Kidney (tissue), 14 donors: ENCODE measurements around the gene PUM1. TPM values are rescaled to one million over a fixed set of nuclear protein-coding genes. Genes with fewer than 3 reads are reported as not detected.

ENCODE experiments used
- DNase-seq, 5 donors: peaks; one replicate each; pipeline ENCODE4 v3.0.0-alpha.2; 2013 to 2020
- FAIRE-seq: peaks from 2 replicates; lab custom pipeline; 2012; peaks lifted over from hg19 to GRCh38; lab: Jason Lieb, UNC
- H3K27ac ChIP-seq, 2 donors: one replicate each; pipeline ENCODE4 v1.7.0; 2013; ENCODE audit warnings: low read depth in 2 of 2, low read length in 2 of 2, inconsistent platforms in 1 of 2
- H3K27me3 ChIP-seq: one replicate; pipeline ENCODE4 v1.7.1; 2013; ENCODE audit warnings: low read length, inconsistent platforms; ENCODE audit not compliant: control insufficient read depth, insufficient read depth
- H3K36me3 ChIP-seq, 3 donors: one replicate each; pipeline versions ENCODE4 v1.7.0 to v1.7.1; 2013; ENCODE audit warnings: low read length in 3 of 3, control low read depth in 1 of 3, inconsistent platforms in 1 of 3; ENCODE audit not compliant: insufficient read depth in 3 of 3, control insufficient read depth in 2 of 3
- H3K4me1 ChIP-seq, 3 donors: one replicate each; pipeline versions ENCODE4 v1.7.0 to v1.7.1; 2013; ENCODE audit warnings: low read length in 3 of 3, inconsistent platforms in 1 of 3, low read depth in 1 of 3; ENCODE audit not compliant: control insufficient read depth in 2 of 3, insufficient read depth in 2 of 3
- H3K4me3 ChIP-seq, 3 donors: one replicate each; pipeline versions ENCODE4 v1.7.0 to v1.8.1; 2013; ENCODE audit warnings: low read length in 3 of 3, control low read depth in 1 of 3, inconsistent platforms in 1 of 3
- H3K9ac ChIP-seq, 3 donors: one replicate each; pipeline versions ENCODE4 v1.7.0 to v1.7.1; 2013; ENCODE audit warnings: low read length in 3 of 3, control low read depth in 1 of 3, inconsistent platforms in 1 of 3
- H3K9me3 ChIP-seq, 3 donors: one replicate each; pipeline versions ENCODE4 v1.7.0 to v1.7.1; 2013; ENCODE audit warnings: low read length in 3 of 3, control low read depth in 1 of 3, inconsistent platforms in 1 of 3; ENCODE audit not compliant: control insufficient read depth in 2 of 3, insufficient read depth in 1 of 3
- CTCF ChIP-seq: IDR thresholded peaks from 3 replicates; pipeline ENCODE4 v1.5.1; 2012; ENCODE audit warnings: mild to moderate bottlenecking, moderate library complexity, borderline replicate concordance; ENCODE audit not compliant: insufficient read depth; ENCODE audit errors: extremely low read depth
- intact Hi-C: fragments of 100-400 bp; cut with DNase I; formaldehyde crosslinking; loops from one replicate; pipeline ENCODE4 v1.11.1; 2022
- polyA plus RNA-seq: library from polyadenylated mRNA; stranded (reverse); fragments of 350-450 nt; fragmentation: Illumina TruSeq; extraction: RNeasy Lipid Tissue Mini Kit (QIAGEN cat#74804); gene quantifications from one replicate; pipeline ENCODE4 v1.2.3, GENCODE V29; 2014; ENCODE audit warnings: low read depth, low replicate concordance; ENCODE audit not compliant: insufficient read depth
- total RNA-seq: library from RNA; stranded (reverse); fragmentation: NEBNext Ultra II Directional; extraction: Animal tissue kit (Norgen Biotek cat#: 25700); gene quantifications from one replicate; pipeline ENCODE4 v1.2.1, GENCODE V29; 2021
- donor health status: control.
- donor health status: control.
- donor health status: control.
- donor health status: control.
- donor health status: control.
- donor health status: DM: yes; HTN: yes; CAD: no.
- donor health status: Normal renal cell carcinoma (clear cell type).

Gene PUM1
- total and polyA plus RNA-seq, 2 donors from 2014 or later: 19.1 to 150 TPM

GRCh38 chr1:31000301-31000700 lies 65.2 kb downstream of the PUM1 start:
- Histone ChIP-seq H3K36me3 (peaks cover 0 to 13% (median 0%) of the 10 kb centered on the region in 3 donors), H3K9me3 (no peaks in the 10 kb centered on the region), H3K4me1 (peaks cover 0 to 3% (median 0%) of the 10 kb centered on the region in 3 donors), H3K27me3 (no peaks in the 10 kb centered on the region), H3K4me3 (no peak overlapping the region), H3K9ac (no peak overlapping the region), H3K27ac (no peak overlapping the region)
- FAIRE-seq (no peak), DNase-seq (no peak)
- intact Hi-C loops: no loop called here
- no peak for TF ChIP-seq CTCF

GRCh38 chr1:30998887-30999286 lies 66.6 kb downstream of the PUM1 start:
- Histone ChIP-seq H3K27me3 (no peaks in the 10 kb centered on the region), H3K4me3 (no peak overlapping the region), H3K36me3 (peaks cover 0 to 13% (median 3%) of the 10 kb centered on the region in 3 donors), H3K9me3 (no peaks in the 10 kb centered on the region), H3K27ac (no peak overlapping the region), H3K9ac (no peak overlapping the region), H3K4me1 (no peaks in the 10 kb centered on the region)
- DNase-seq (no peak), FAIRE-seq (no peak)
- intact Hi-C loops: no loop called here
- TF ChIP-seq CTCF: no peak

- H3K27ac ChIP-seq: no peak overlapping the region
- H3K36me3 ChIP-seq: peaks cover 0 to 13% (median 3%) of the 10 kb centered on the region in 3 donors
- intact Hi-C loops: no loop called here
- no peak for TF ChIP-seq CTCF
- no peak overlapping the region for H3K4me3 ChIP-seq
- DNase-seq (no peak), FAIRE-seq (no peak)
- H3K9ac ChIP-seq: no peak overlapping the region
- H3K27me3 ChIP-seq: no peaks in the 10 kb centered on the region
- H3K9me3 ChIP-seq: no peaks in the 10 kb centered on the region
- no peaks in the 10 kb centered on the region for H3K4me1 ChIP-seq
Observed at GRCh38 chr1:30998171-30998570, 67.3 kb downstream of the PUM1 start.

- no peak for FAIRE-seq
- H3K9me3 ChIP-seq: no peaks in the 10 kb centered on the region
- no peak for DNase-seq
- intact Hi-C loops: no loop called here
- H3K27me3 ChIP-seq: no peaks in the 10 kb centered on the region
- H3K4me3 ChIP-seq: no peak overlapping the region
- H3K36me3 ChIP-seq: peaks cover 0 to 13% (median 3%) of the 10 kb centered on the region in 3 donors
- no peak overlapping the region for H3K27ac ChIP-seq
- TF ChIP-seq CTCF: no peak
- no peaks in the 10 kb centered on the region for H3K4me1 ChIP-seq
- H3K9ac ChIP-seq: no peak overlapping the region
Observed at GRCh38 chr1:30997463-30998057, 68.0 kb downstream of the PUM1 start.
